Sigmoid colon (tissue), 4 donors: ENCODE data around the gene ITGAD.

Experiments
- CTCF ChIP-seq, 4 experiments: fragments of 450-650 bp in 3 of 4; fragments of 200-600 bp in 1 of 4; IDR thresholded peaks; one replicate each; pipeline ENCODE4 v1.5.1; 2016 to 2019; ENCODE audit warnings: antibody characterized with exemption in 4 of 4, mild to moderate bottlenecking in 3 of 4, moderate library complexity in 2 of 4
- EP300 ChIP-seq, 4 donors: sonication (generic); formaldehyde crosslinking; IDR thresholded peaks; one replicate each; pipeline ENCODE4 v1.6.1; 2017; ENCODE audit warnings: antibody characterized with exemption in 4 of 4

DNA sequence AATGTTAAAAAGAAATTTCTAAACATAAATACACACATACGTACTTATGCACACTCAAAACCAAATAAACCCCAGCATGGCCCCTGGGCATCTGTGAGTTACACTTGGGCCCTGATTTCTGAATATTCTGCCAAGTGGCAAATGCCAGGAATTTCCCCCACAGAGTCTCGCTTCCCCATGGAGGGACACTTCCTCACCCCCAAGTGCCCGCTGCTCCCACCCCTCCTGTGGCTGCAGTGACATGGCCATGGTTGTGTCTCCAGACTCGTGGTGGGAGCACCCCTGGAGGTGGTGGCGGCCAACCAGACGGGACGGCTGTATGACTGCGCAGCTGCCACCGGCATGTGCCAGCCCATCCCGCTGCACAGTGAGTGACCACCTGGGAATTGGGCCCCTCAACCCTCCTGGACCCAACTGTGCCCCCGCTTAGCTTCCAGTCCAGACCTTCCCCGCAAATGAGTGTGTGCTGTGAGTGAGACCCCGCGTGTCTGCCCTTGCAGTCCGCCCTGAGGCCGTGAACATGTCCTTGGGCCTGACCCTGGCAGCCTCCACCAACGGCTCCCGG is 4.0 kb downstream of the ITGAD start:
- TF ChIP-seq CTCF (IDR thresholded peaks at IDR 0.05) (no peak), EP300 (IDR thresholded peaks at IDR 0.05) (no peak)
